Astrocyte of the hippocampus (primary cell): ENCODE measurements around the gene GZF1.

Experiments used
- DNase-seq: peaks from one replicate; pipeline ENCODE4 v3.0.0; 2011; ENCODE audit warnings: low read depth, low spot score

Gene GZF1

GRCh38 chr20:23407781-23408464 is 45.9 kb downstream of the GZF1 start:
- no peak for DNase-seq

GRCh38 chr20:23408957-23409356 is 47.0 kb downstream of the GZF1 start:
- DNase-seq = no peak

- no peak for DNase-seq
Observed at GRCh38 chr20:23409800-23410199, 47.8 kb downstream of the GZF1 start.

GRCh38 chr20:23410916-23411695 is 49.1 kb downstream of the GZF1 start:
- DNase-seq = no peak

- no peak for DNase-seq
Observed at GRCh38 chr20:23412026-23412425, 50.0 kb downstream of the GZF1 start.

- DNase-seq = no peak
Observed at GRCh38 chr20:23413862-23414422, 52.0 kb downstream of the GZF1 start.

GRCh38 chr20:23414526-23415188 is 52.7 kb downstream of the GZF1 start:
- no peak for DNase-seq

GRCh38 chr20:23415555-23415954 is 53.6 kb downstream of the GZF1 start:
- DNase-seq = no peak

GRCh38 chr20:23415959-23416583 is 54.1 kb downstream of the GZF1 start:
- DNase-seq = peak; percentile 67

- DNase-seq = no peak
Observed at GRCh38 chr20:23417861-23418260, 55.9 kb downstream of the GZF1 start.

- no peak for DNase-seq
Observed at GRCh38 chr20:23419657-23419994, 57.6 kb downstream of the GZF1 start.

GRCh38 chr20:23419995-23420901 is 58.3 kb downstream of the GZF1 start:
- DNase-seq = peak; percentile 67

- DNase-seq = peak; percentile 97
Observed at GRCh38 chr20:23420943-23421931, 59.3 kb downstream of the GZF1 start, which contains the start of gene NAPB. NAPB (minus strand) TSS chr20:23421488; CDS start chr20:23421402, 86 bp downstream.
